Neutrophil (primary cell): ENCODE results near the gene TENM4.

Experiments
- H3K27ac ChIP-seq: fragments of 200-600 bp; sonication (generic); 2 replicates; pipeline ENCODE4 v1.5.1; 2016; ENCODE audit warnings: mild to moderate bottlenecking, moderate library complexity
- H3K27me3 ChIP-seq: fragments of 200-600 bp; sonication (generic); 2 replicates; pipeline ENCODE4 v1.6.0; 2016; ENCODE audit warnings: mild to moderate bottlenecking
- H3K36me3 ChIP-seq: fragments of 200-600 bp; sonication (generic); 2 replicates; pipeline ENCODE4 v1.5.1; 2017
- H3K4me1 ChIP-seq, 2 experiments: fragments of 200-600 bp in 1 of 2; sonication (generic) in 1 of 2; 1 replicate in 1 of 2; 2 replicates in 1 of 2; pipeline versions ENCODE4 v1.5.1 to v1.6.1; 2013 to 2016; ENCODE audit warnings: low read depth in 1 of 2, low read length in 1 of 2, mild to moderate bottlenecking in 1 of 2, moderate library complexity in 1 of 2; ENCODE audit not compliant: control insufficient read depth in 1 of 2, insufficient read depth in 1 of 2
- H3K4me3 ChIP-seq, 2 experiments: fragments of 200-600 bp in 1 of 2; sonication (generic) in 1 of 2; 1 replicate in 1 of 2; 2 replicates in 1 of 2; pipeline ENCODE4 v1.5.1; 2013 to 2016; ENCODE audit warnings: low read depth in 1 of 2, low read length in 1 of 2, mild to moderate bottlenecking in 1 of 2, moderate library complexity in 1 of 2
- H3K9me3 ChIP-seq: fragments of 200-600 bp; sonication (generic); 2 replicates; pipeline ENCODE4 v1.5.1; 2016
- TF ChIP-seq, protein P1 (sequence below): fragments of 200-600 bp; sonication (generic); IDR thresholded peaks from 2 replicates; pipeline ENCODE4 v1.5.1; 2016; ENCODE audit warnings: antibody characterized with exemption

Gene TENM4

GRCh38 chr11:79074547-79074946 is 366.3 kb downstream of the TENM4 start:
- no peaks in the 10 kb centered on the region for H3K4me1 ChIP-seq
- no peak overlapping the region for H3K27ac ChIP-seq
- no peaks in the 10 kb centered on the region for H3K36me3 ChIP-seq
- no peaks in the 10 kb centered on the region for H3K27me3 ChIP-seq
- no peak overlapping the region for H3K4me3 ChIP-seq
- H3K9me3 ChIP-seq, result no peaks in the 10 kb centered on the region
- TF ChIP-seq, protein P1, sequence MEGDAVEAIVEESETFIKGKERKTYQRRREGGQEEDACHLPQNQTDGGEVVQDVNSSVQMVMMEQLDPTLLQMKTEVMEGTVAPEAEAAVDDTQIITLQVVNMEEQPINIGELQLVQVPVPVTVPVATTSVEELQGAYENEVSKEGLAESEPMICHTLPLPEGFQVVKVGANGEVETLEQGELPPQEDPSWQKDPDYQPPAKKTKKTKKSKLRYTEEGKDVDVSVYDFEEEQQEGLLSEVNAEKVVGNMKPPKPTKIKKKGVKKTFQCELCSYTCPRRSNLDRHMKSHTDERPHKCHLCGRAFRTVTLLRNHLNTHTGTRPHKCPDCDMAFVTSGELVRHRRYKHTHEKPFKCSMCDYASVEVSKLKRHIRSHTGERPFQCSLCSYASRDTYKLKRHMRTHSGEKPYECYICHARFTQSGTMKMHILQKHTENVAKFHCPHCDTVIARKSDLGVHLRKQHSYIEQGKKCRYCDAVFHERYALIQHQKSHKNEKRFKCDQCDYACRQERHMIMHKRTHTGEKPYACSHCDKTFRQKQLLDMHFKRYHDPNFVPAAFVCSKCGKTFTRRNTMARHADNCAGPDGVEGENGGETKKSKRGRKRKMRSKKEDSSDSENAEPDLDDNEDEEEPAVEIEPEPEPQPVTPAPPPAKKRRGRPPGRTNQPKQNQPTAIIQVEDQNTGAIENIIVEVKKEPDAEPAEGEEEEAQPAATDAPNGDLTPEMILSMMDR, result no peak

GRCh38 chr11:79071190-79071589 is 369.6 kb downstream of the TENM4 start:
- TF ChIP-seq, protein P1, result no peak
- Histone ChIP-seq H3K36me3 (no peaks in the 10 kb centered on the region), H3K27me3 (peaks cover 22% of the 10 kb centered on the region), H3K27ac (no peak overlapping the region), H3K4me1 (no peaks in the 10 kb centered on the region), H3K9me3 (no peaks in the 10 kb centered on the region), H3K4me3 (no peak overlapping the region)

DNA sequence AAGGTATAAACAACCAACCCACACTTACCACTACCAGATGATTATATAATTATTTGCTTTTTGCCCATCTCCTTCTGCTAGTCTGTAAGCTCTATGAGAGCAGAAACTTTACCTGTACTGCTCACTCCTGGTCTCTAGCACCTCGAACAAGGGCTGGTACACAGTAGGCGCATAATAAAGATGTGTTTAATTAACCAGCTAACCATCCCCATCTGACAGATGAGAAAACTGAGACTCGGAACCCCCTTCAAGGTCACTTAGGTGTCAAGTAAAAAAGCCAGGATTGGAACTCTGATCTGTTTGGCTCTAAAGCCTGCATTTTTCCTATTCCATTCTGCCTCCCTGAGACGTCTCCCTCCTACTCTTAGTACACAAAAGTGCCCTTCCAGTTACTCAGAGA is 370.3 kb downstream of the TENM4 start:
- Histone ChIP-seq H3K4me3 (no peak overlapping the region), H3K36me3 (no peaks in the 10 kb centered on the region), H3K4me1 (no peaks in the 10 kb centered on the region), H3K27ac (no peak overlapping the region), H3K27me3 (peaks cover 22% of the 10 kb centered on the region), H3K9me3 (no peaks in the 10 kb centered on the region)
- TF ChIP-seq, protein P1, result no peak

DNA sequence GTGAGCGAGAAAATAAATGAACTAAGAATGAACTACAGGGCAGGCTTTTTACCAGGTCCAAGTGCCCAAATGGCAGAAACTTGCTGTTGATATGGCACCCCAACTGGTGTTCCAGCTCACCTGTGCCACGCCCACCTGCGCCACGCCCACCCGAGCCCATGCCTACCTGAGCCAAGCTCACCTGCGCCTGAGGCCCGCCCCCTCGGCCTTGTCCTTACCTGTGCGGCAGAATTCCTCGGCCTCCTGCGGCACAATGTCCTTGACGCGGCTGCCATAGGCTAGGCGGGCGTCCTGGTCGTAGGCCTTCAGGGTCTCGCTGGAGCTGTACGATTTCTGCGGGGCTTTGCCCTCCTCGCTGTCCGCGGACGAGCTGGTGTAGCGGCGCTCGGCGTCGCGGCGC is 371.3 kb downstream of the TENM4 start:
- H3K27ac ChIP-seq, result no peak overlapping the region

GRCh38 chr11:79068356-79068755 is 372.5 kb downstream of the TENM4 start:
- Histone ChIP-seq H3K4me1 (no peaks in the 10 kb centered on the region), H3K27ac (no peak overlapping the region), H3K9me3 (no peaks in the 10 kb centered on the region), H3K36me3 (no peaks in the 10 kb centered on the region), H3K4me3 (no peak overlapping the region), H3K27me3 (peaks cover 22% of the 10 kb centered on the region)
- TF ChIP-seq, protein P1, result no peak

More for the DNA sequence above, 371.3 kb downstream of the TENM4 start:
- TF ChIP-seq, protein P1, result no peak
- no peaks in the 10 kb centered on the region for H3K9me3 ChIP-seq
- no peak overlapping the region for H3K4me3 ChIP-seq
- H3K4me1 ChIP-seq, result no peaks in the 10 kb centered on the region
- H3K27me3 ChIP-seq, result peaks cover 22% of the 10 kb centered on the region
- no peaks in the 10 kb centered on the region for H3K36me3 ChIP-seq

- H3K27me3 ChIP-seq, result peaks cover 22% of the 10 kb centered on the region
- no peaks in the 10 kb centered on the region for H3K9me3 ChIP-seq
- H3K4me3 ChIP-seq, result no peak overlapping the region
- H3K4me1 ChIP-seq, result no peaks in the 10 kb centered on the region
- TF ChIP-seq, protein P1, result no peak
- no peak overlapping the region for H3K27ac ChIP-seq
- no peaks in the 10 kb centered on the region for H3K36me3 ChIP-seq
Observed at GRCh38 chr11:79067352-79067679, 373.5 kb downstream of the TENM4 start.
